Endothelial cell of umbilical vein (primary cell): Measurements from ENCODE around the gene NFKB2. TPM values are rescaled to one million over a fixed set of nuclear protein-coding genes. Genes with fewer than 3 reads are reported as not detected.

Experiments
- BruUV-seq: library from RNA; stranded (reverse); fragments of 400-500 nt; replicated peaks from 2 replicates; lab custom pipeline; 2021; lab: Mats Ljungman, UMichigan
- CTCF ChIA-PET: fragments of 300-600, 350-600 bp; sonication (Branson Sonifier 250); formaldehyde crosslinking; loops from one replicate; lab custom pipeline; 2021; ENCODE audit warnings: antibody characterized with exemption, inconsistent platforms; lab: Charles Lee
- POLR2A ChIA-PET: fragments of 300-600, 350-600 bp; sonication (Branson Sonifier 250); formaldehyde crosslinking; loops from one replicate; lab custom pipeline; 2021; ENCODE audit warnings: antibody characterized with exemption, inconsistent platforms; lab: Charles Lee
- DNase-seq: peaks from one replicate; pipeline ENCODE4 v3.0.0-alpha.2; 2011; ENCODE audit warnings: low read depth, low spot score
- FAIRE-seq: peaks from 2 replicates; lab custom pipeline; 2011; peaks lifted over from hg19 to GRCh38; lab: Jason Lieb, UNC
- H2AFZ ChIP-seq: 2 replicates; pipeline ENCODE4 v1.6.0; 2012; ENCODE audit warnings: low read depth, low read length, control low read depth, inconsistent platforms
- H3K27ac ChIP-seq: 2 replicates; pipeline ENCODE4 v1.5.1; 2011; ENCODE audit warnings: low read depth, mild to moderate bottlenecking, control low read depth, low read length, moderate library complexity; ENCODE audit not compliant: insufficient read depth
- H3K27me3 ChIP-seq, 2 experiments: 2 replicates each; pipeline versions ENCODE4 v1.6.0 to v1.6.1; 2011; ENCODE audit warnings: low read length in 2 of 2, mixed read lengths in 1 of 2; ENCODE audit not compliant: control insufficient read depth in 2 of 2, insufficient read depth in 2 of 2
- H3K36me3 ChIP-seq, 2 experiments: 2 replicates in 1 of 2; 3 replicates in 1 of 2; pipeline ENCODE4 v1.5.1; 2011; ENCODE audit warnings: low read length in 2 of 2, mild to moderate bottlenecking in 1 of 2, moderate library complexity in 1 of 2; ENCODE audit not compliant: control insufficient read depth in 2 of 2, insufficient read depth in 2 of 2; ENCODE audit errors: extremely low read depth in 1 of 2
- H3K4me1 ChIP-seq: 3 replicates; pipeline ENCODE4 v1.5.1; 2011; ENCODE audit warnings: mild to moderate bottlenecking, low read length; ENCODE audit not compliant: control insufficient read depth, insufficient read depth; ENCODE audit errors: extremely low read depth
- H3K4me2 ChIP-seq: 2 replicates; pipeline ENCODE4 v1.6.1; 2011; ENCODE audit warnings: low read length, control low read depth, mixed read lengths; ENCODE audit not compliant: insufficient read depth
- H3K4me3 ChIP-seq, 3 experiments: fragments of 200-600 bp in 1 of 3; sonication (generic), shearing (Covaris generic) in 1 of 3; replicated peaks in 1 of 3; 2 replicates each; pipeline ENCODE4 v1.5.1; 2011 to 2016; ENCODE audit warnings: control low read depth in 3 of 3, low read length in 3 of 3, mild to moderate bottlenecking in 2 of 3, inconsistent platforms in 1 of 3, low read depth in 1 of 3, moderate library complexity in 1 of 3; ENCODE audit not compliant: insufficient read depth in 1 of 3
- H3K79me2 ChIP-seq: 2 replicates; pipeline ENCODE4 v1.6.0; 2012; ENCODE audit warnings: low read length, inconsistent platforms; ENCODE audit not compliant: control insufficient read depth, insufficient read depth
- H3K9ac ChIP-seq: replicated peaks from 2 replicates; pipeline ENCODE3; 2011; ENCODE audit warnings: low read length, control low read depth; ENCODE audit not compliant: insufficient read depth; ENCODE audit errors: extremely low read depth
- H3K9me1 ChIP-seq: replicated peaks from 3 replicates; pipeline ENCODE4 v1.6.0; 2011; ENCODE audit warnings: mild to moderate bottlenecking, low read length; ENCODE audit not compliant: control insufficient read depth, insufficient read depth; ENCODE audit errors: extremely low read depth
- H3K9me3 ChIP-seq: replicated peaks from 2 replicates; pipeline ENCODE4 v1.5.1; 2012; ENCODE audit warnings: low read length, inconsistent platforms; ENCODE audit not compliant: control insufficient read depth, insufficient read depth
- H4K20me1 ChIP-seq: replicated peaks from 2 replicates; pipeline ENCODE3; 2011; ENCODE audit warnings: mild to moderate bottlenecking, low read length; ENCODE audit not compliant: control insufficient read depth, insufficient read depth; ENCODE audit errors: extremely low read depth
- EZH2 ChIP-seq: IDR thresholded peaks from 2 replicates; pipeline ENCODE4 v1.6.1; 2012; ENCODE audit warnings: borderline replicate concordance, low read depth, mild to moderate bottlenecking, moderate library complexity, low read length, inconsistent platforms; ENCODE audit not compliant: severe bottlenecking
- FOS ChIP-seq: IDR thresholded peaks from 2 replicates; pipeline ENCODE4 v1.6.1; 2011; ENCODE audit warnings: mild to moderate bottlenecking, low read length, moderate library complexity, borderline replicate concordance; ENCODE audit not compliant: insufficient read depth
- GATA2 ChIP-seq: IDR thresholded peaks from 2 replicates; pipeline ENCODE4 v1.7.0; 2011; ENCODE audit warnings: low read depth, mild to moderate bottlenecking, moderate library complexity, mixed read lengths, low read length; ENCODE audit not compliant: insufficient read length, insufficient read depth
- JUN ChIP-seq: IDR thresholded peaks from 2 replicates; pipeline ENCODE4 v1.6.1; 2011; ENCODE audit warnings: borderline replicate concordance, low read depth; ENCODE audit not compliant: insufficient read length, insufficient read depth
- MYC ChIP-seq: IDR thresholded peaks from one replicate; pipeline ENCODE4 v1.6.1; 2011; ENCODE audit warnings: mild to moderate bottlenecking, low read depth, low read length
- POLR2A ChIP-seq: IDR thresholded peaks from 2 replicates; pipeline ENCODE4 v1.6.1; 2012; ENCODE audit warnings: low read depth, mild to moderate bottlenecking, control low read depth, low read length
- POLR2AphosphoS5 ChIP-seq: IDR thresholded peaks from 2 replicates; pipeline ENCODE4 v1.6.1; 2012; ENCODE audit warnings: low read depth, mild to moderate bottlenecking, control low read depth, low read length, moderate library complexity; ENCODE audit not compliant: insufficient read depth
- dilution Hi-C: fragments of 300-500 bp; cut with MboI; formaldehyde crosslinking; loops from one replicate; pipeline ENCODE4 v1.15.0; 2019; ENCODE audit warnings: low sequenced_read_pairs; ENCODE audit not compliant: extremely low pct_ligation_motif_present
- intact Hi-C: fragments of 100-400 bp; cut with micrococcal nuclease; formaldehyde crosslinking; loops from one replicate; pipeline ENCODE4 v1.10.0; 2022
- polyA plus RNA-seq, 4 experiments: library from polyadenylated mRNA; depleted of rRNA in 3 of 4; stranded (reverse) in 3 of 4; unstranded in 1 of 4; fragments of >200 nt; gene quantifications; 2 replicates each; pipeline versions ENCODE4 v1.2.1 to v1.2.3, GENCODE V29; 2011 to 2012; ENCODE audit warnings: missing spikeins in 1 of 4
- total RNA-seq: library from RNA; stranded (reverse); gene quantifications from 2 replicates; pipeline ENCODE4 v1.2.3, GENCODE V29; 2021
- TF ChIP-seq, protein P1 (sequence below): IDR thresholded peaks from 2 replicates; pipeline ENCODE4 v1.6.1; 2011; ENCODE audit not compliant: insufficient read depth, insufficient read length
- TF ChIP-seq, protein P2 (sequence below), 2 donors: IDR thresholded peaks; 1 replicate in 1 of 2; 2 replicates in 1 of 2; pipeline ENCODE4 v1.5.1; 2011; ENCODE audit warnings: low read length in 2 of 2, mild to moderate bottlenecking in 2 of 2, moderate library complexity in 2 of 2, control low read depth in 1 of 2, inconsistent platforms in 1 of 2, low read depth in 1 of 2; ENCODE audit not compliant: insufficient read depth in 1 of 2; ENCODE audit errors: extremely low read depth in 1 of 2

NFKB2 gene
- total and polyA plus RNA-seq, 2 donors (not counting 3 experiments of a cell fraction or from before 2014, with no cell fraction given) = 21.0 to 25.6 TPM

DNA sequence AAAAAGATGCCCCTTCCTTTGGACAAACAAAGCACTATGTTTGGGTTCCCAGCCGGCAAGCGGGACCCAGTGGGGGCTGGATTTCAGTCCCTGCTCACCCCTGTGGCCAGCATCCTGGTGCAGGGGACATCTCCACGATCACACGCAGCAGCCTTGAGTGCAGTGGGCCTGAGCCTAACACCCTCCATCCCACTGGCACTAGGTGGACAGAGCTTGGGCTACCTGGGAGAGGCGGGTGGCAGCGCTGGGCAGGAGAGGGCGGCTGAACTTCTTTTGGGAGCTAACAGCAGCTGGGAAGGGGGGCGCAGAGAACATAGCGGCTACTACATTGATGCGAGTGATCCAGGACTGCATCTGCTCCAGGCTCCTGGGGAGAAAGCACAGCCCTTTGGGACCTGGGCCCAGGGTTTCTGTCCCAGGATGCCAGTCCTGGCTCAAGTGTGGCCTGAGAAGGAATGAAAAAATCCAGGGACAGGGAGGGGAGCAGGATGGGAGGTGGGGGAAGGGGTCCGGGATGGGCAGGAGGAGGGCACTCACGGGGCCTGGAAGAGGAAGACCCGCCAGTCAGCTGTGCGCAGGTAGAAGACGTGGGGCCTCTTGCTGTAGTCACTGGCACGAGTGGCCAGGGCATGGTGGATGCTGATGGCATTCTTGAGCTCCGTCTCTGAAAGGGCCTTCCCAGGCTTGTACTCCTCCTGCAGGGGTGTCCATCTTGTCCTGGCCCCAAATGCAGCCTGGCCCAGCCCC is 9.0 kb downstream of the NFKB2 start:
- POLR2A ChIA-PET = interaction anchor here (0.7 kb wide), 1 partner anchor 169 kb away, joined by 4 read pairs; no protein-coding TSS in a partner anchor
- DNase-seq (no peak), FAIRE-seq (no peak)
- H3K27me3 ChIP-seq = peaks cover 16% of the 10 kb centered on the region in 2 experiments
- no peaks in the 10 kb centered on the region for H3K79me2 ChIP-seq
- H3K4me2 ChIP-seq = no peak overlapping the region
- no peak overlapping the region for H3K4me3 ChIP-seq
- peaks cover 3% of the 10 kb centered on the region for H3K4me1 ChIP-seq
- intact Hi-C loops (no loop called here), dilution Hi-C loops (no loop called here)
- no peak overlapping the region for H3K27ac ChIP-seq
- H3K9ac ChIP-seq = no peak overlapping the region
- BruUV-seq = no TSS peak
- H4K20me1 ChIP-seq = no peaks in the 10 kb centered on the region
- no peak overlapping the region for H2AFZ ChIP-seq
- TF ChIP-seq, protein P1, sequence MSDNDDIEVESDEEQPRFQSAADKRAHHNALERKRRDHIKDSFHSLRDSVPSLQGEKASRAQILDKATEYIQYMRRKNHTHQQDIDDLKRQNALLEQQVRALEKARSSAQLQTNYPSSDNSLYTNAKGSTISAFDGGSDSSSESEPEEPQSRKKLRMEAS = no peak
- no peak for TF ChIP-seq GATA2
- no peak for TF ChIP-seq JUN
- no peak for TF ChIP-seq POLR2A
- no peak for TF ChIP-seq POLR2AphosphoS5
- TF ChIP-seq, protein P2, sequence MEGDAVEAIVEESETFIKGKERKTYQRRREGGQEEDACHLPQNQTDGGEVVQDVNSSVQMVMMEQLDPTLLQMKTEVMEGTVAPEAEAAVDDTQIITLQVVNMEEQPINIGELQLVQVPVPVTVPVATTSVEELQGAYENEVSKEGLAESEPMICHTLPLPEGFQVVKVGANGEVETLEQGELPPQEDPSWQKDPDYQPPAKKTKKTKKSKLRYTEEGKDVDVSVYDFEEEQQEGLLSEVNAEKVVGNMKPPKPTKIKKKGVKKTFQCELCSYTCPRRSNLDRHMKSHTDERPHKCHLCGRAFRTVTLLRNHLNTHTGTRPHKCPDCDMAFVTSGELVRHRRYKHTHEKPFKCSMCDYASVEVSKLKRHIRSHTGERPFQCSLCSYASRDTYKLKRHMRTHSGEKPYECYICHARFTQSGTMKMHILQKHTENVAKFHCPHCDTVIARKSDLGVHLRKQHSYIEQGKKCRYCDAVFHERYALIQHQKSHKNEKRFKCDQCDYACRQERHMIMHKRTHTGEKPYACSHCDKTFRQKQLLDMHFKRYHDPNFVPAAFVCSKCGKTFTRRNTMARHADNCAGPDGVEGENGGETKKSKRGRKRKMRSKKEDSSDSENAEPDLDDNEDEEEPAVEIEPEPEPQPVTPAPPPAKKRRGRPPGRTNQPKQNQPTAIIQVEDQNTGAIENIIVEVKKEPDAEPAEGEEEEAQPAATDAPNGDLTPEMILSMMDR (IDR thresholded peaks at IDR 0.05; ENCODE audit: extremely low read depth in 1 of 2, insufficient read depth in 1 of 2, low read depth in 1 of 2, low read length in 2 of 2) = no peak
- TF ChIP-seq EZH2 = no peak
- no peak for TF ChIP-seq FOS
- no peak for TF ChIP-seq MYC
- H3K36me3 ChIP-seq = peaks cover 0 to 20% of the 10 kb centered on the region in 2 experiments
- no peaks in the 10 kb centered on the region for H3K9me3 ChIP-seq
- CTCF ChIA-PET = interaction anchor here (0.6 to 5.8 kb wide), 19 partner anchors 10 to 260 kb away, joined by 3 to 54 read pairs (median 5); partner anchors contain the start of genes CUEDC2, ELOVL3, FBXL15 and NFKB2
- H3K9me1 ChIP-seq = no peaks in the 10 kb centered on the region
